ENCODE data around the gene FAM32A.

The FAM32A gene

DNA sequence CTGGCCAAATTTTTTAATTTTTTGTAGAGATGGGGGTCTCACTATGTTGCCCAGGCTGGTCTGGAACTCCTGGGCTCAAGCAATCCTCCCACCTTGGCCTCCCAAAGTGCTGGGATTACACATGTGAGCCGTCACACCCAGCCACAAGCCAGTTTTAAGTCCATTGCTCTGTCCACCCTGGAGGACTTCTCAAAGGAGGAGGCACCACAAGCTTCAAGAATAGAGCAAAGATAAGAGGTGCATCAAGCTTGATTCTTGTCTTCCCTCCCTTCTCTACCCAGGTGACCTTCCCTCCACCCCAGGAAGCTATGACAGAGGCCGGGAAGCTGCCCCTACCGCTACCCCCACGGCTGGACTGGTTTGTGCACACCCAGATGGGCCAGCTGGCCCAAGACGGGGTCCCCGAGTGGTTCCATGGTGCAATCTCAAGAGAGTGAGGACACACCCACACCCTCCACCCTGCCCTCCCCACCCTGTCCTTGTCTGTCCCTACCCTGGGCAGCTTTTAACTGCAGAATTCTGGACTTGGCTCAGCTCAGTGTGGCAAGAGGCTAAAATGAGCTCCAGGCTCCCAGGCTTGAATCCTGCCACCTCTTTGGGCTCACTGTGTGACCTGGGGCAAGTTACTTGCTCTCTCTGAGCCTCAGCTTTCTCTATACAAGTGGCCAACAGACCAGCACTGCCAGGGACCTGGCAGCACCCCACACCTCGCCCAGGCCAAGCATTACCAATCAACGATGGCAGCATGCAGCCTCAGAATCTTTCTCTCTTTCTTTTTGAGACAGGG, 36.6 kb upstream of the FAM32A start:
- H3K9me3 ChIP-seq (ENCODE audit: insufficient read depth, low read depth, low read length), result no peaks in the 10 kb centered on the region
- peaks cover 98% of the 10 kb centered on the region for H3K79me2 ChIP-seq (ENCODE audit: insufficient read depth, low read length)
- peaks cover 35% of the 10 kb centered on the region for H3K36me3 ChIP-seq (ENCODE audit: insufficient read depth, low read length)
- peaks cover 13% of the 10 kb centered on the region for H3F3A ChIP-seq (ENCODE audit: low read depth)
- H3K27me3 ChIP-seq (ENCODE audit: insufficient read depth, low read length, poor library complexity, severe bottlenecking), result no peaks in the 10 kb centered on the region
- H2AFZ ChIP-seq (ENCODE audit: low read length), result no peak overlapping the region
- peak overlapping the region; percentile 74 for H3K9ac ChIP-seq (ENCODE audit: low read depth, low read length, poor library complexity, severe bottlenecking)
- peak overlapping the region; percentile 96 for H3K4me2 ChIP-seq (ENCODE audit: low read depth, low read length, poor library complexity, severe bottlenecking)
- H3K9me2 ChIP-seq (replicated peaks; ENCODE audit: low read depth, low read length), result no peaks in the 10 kb centered on the region
- peaks cover 42% of the 10 kb centered on the region for H4K20me1 ChIP-seq (ENCODE audit: insufficient read depth, low read length, poor library complexity, severe bottlenecking)
- peaks cover 69% of the 10 kb centered on the region for H3K4me1 ChIP-seq (ENCODE audit: insufficient read depth, low read length, poor library complexity, severe bottlenecking)
- TF ChIP-seq EZH2phosphoT487 (IDR thresholded peaks at IDR 0.05; ENCODE audit: borderline replicate concordance), result no peak
- TF ChIP-seq, protein P1, sequence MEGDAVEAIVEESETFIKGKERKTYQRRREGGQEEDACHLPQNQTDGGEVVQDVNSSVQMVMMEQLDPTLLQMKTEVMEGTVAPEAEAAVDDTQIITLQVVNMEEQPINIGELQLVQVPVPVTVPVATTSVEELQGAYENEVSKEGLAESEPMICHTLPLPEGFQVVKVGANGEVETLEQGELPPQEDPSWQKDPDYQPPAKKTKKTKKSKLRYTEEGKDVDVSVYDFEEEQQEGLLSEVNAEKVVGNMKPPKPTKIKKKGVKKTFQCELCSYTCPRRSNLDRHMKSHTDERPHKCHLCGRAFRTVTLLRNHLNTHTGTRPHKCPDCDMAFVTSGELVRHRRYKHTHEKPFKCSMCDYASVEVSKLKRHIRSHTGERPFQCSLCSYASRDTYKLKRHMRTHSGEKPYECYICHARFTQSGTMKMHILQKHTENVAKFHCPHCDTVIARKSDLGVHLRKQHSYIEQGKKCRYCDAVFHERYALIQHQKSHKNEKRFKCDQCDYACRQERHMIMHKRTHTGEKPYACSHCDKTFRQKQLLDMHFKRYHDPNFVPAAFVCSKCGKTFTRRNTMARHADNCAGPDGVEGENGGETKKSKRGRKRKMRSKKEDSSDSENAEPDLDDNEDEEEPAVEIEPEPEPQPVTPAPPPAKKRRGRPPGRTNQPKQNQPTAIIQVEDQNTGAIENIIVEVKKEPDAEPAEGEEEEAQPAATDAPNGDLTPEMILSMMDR (conservative IDR thresholded peaks at IDR 0.05; ENCODE audit: low read length), result no peak
- H3K4me3 ChIP-seq (ENCODE audit: low read length, poor library complexity, severe bottlenecking), result peak overlapping the region; percentile 67

- H3K9me3 ChIP-seq (ENCODE audit: insufficient read depth, low read depth, low read length), result no peaks in the 10 kb centered on the region
- peaks cover 43% of the 10 kb centered on the region for H3K4me1 ChIP-seq (ENCODE audit: insufficient read depth, low read length, poor library complexity, severe bottlenecking)
- H3K27me3 ChIP-seq (ENCODE audit: insufficient read depth, low read length, poor library complexity, severe bottlenecking), result no peaks in the 10 kb centered on the region
- TF ChIP-seq, protein P1 (conservative IDR thresholded peaks at IDR 0.05; ENCODE audit: low read length), result no peak
- TF ChIP-seq EZH2phosphoT487 (IDR thresholded peaks at IDR 0.05; ENCODE audit: borderline replicate concordance), result no peak
- no peak overlapping the region for H3K9ac ChIP-seq (ENCODE audit: low read depth, low read length, poor library complexity, severe bottlenecking)
- no peak overlapping the region for H2AFZ ChIP-seq (ENCODE audit: low read length)
- peaks cover 69% of the 10 kb centered on the region for H3K79me2 ChIP-seq (ENCODE audit: insufficient read depth, low read length)
- H3K4me2 ChIP-seq (ENCODE audit: low read depth, low read length, poor library complexity, severe bottlenecking), result no peak overlapping the region
- peaks cover 26% of the 10 kb centered on the region for H3F3A ChIP-seq (ENCODE audit: low read depth)
- peaks cover 49% of the 10 kb centered on the region for H4K20me1 ChIP-seq (ENCODE audit: insufficient read depth, low read length, poor library complexity, severe bottlenecking)
- H3K36me3 ChIP-seq (ENCODE audit: insufficient read depth, low read length), result peaks cover 75% of the 10 kb centered on the region
- no peaks in the 10 kb centered on the region for H3K9me2 ChIP-seq (replicated peaks; ENCODE audit: low read depth, low read length)
- H3K4me3 ChIP-seq (ENCODE audit: low read length, poor library complexity, severe bottlenecking), result no peak overlapping the region
Observed at GRCh38 chr19:16153582-16154336, 31.5 kb upstream of the FAM32A start.

GRCh38 chr19:16154557-16154956, 30.7 kb upstream of the FAM32A start:
- Histone ChIP-seq H3K36me3 (ENCODE audit: insufficient read depth, low read length) (peaks cover 69% of the 10 kb centered on the region), H4K20me1 (ENCODE audit: insufficient read depth, low read length, poor library complexity, severe bottlenecking) (peaks cover 43% of the 10 kb centered on the region), H3K9ac (ENCODE audit: low read depth, low read length, poor library complexity, severe bottlenecking) (no peak overlapping the region), H3K27me3 (ENCODE audit: insufficient read depth, low read length, poor library complexity, severe bottlenecking) (no peaks in the 10 kb centered on the region), H3K9me3 (ENCODE audit: insufficient read depth, low read depth, low read length) (no peaks in the 10 kb centered on the region), H3K4me1 (ENCODE audit: insufficient read depth, low read length, poor library complexity, severe bottlenecking) (peaks cover 35% of the 10 kb centered on the region), H3K4me2 (ENCODE audit: low read depth, low read length, poor library complexity, severe bottlenecking) (no peak overlapping the region), H3K9me2 (replicated peaks; ENCODE audit: low read depth, low read length) (no peaks in the 10 kb centered on the region), H3K4me3 (ENCODE audit: low read length, poor library complexity, severe bottlenecking) (no peak overlapping the region), H3K79me2 (ENCODE audit: insufficient read depth, low read length) (peaks cover 61% of the 10 kb centered on the region), H2AFZ (ENCODE audit: low read length) (no peak overlapping the region), H3F3A (ENCODE audit: low read depth) (peaks cover 18% of the 10 kb centered on the region; the same call in 1 of the 2 replicates)
- TF ChIP-seq, protein P1 (conservative IDR thresholded peaks at IDR 0.05; ENCODE audit: low read length), result no peak
- no peak for TF ChIP-seq EZH2phosphoT487 (IDR thresholded peaks at IDR 0.05; ENCODE audit: borderline replicate concordance)
